Measurements from ENCODE around the gene ADGRV1. TPM values are rescaled to one million over a fixed set of nuclear protein-coding genes. Genes with fewer than 3 reads are reported as not detected.
"Not testable (repeated sequence)": the region's sequence is repeated elsewhere in the genome, so short reads cannot be mapped to it uniquely, and the experiment has no call there.

The ADGRV1 gene
- total and polyA plus RNA-seq, 2 donors = 2.2 to 5.1 TPM

DNA sequence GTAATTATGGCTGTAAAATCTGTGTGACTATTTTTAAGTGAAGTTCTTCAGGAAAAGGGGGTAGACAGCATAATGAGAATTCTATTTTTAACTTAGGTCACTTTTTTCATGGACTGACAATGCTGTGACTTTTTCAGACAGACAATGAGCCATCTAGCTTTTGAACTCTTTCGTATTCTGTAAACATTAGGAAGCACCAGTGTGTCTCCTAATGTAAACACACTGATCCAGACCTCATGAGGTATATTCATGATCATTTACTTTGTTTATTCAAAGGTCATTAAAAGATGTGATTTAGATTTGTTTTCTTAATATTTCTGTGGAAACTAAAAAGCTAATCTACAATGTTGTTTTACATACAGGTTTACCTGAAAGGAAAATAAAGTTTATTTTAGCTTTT, 352.6 kb downstream of the ADGRV1 start:
- WGBS = 93% methylated on average over 1 of the region's 1 CpG

DNA sequence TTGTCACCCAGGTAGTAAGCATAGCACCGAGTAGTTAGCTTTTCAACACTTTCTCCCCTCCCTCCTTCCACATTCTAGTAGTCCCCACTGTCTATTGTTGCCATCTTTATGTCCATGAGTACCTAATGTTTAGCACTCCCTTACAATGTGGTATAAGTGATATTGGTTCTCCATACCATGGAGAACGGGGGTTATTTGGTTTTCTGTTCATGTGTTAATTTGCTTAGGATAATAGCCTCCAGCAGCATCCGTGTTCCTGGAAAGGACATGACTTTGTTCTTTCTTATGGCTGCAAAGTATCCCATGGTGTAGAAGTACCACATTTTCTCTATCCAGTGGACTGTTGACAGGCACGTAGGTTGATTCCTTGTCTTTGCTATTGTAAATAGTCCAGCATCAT, 353.9 kb downstream of the ADGRV1 start:
- no peaks in the 10 kb centered on the region for H3K27me3 ChIP-seq (ENCODE audit: control insufficient read depth in 2 of 2, insufficient read depth in 1 of 2, low read length in 1 of 2)
- DNase-seq (ENCODE audit: low read depth in 6 of 9, low spot score in 9 of 9) = no peak
- 95% methylated on average over 4 of the region's 4 CpGs for WGBS
- no peaks in the 10 kb centered on the region for H3K36me3 ChIP-seq (ENCODE audit: control insufficient read depth in 2 of 2, insufficient read depth in 2 of 2, low read length in 1 of 2)
- no peaks in the 10 kb centered on the region for H3K9me3 ChIP-seq (ENCODE audit: control insufficient read depth in 2 of 2, insufficient read depth in 1 of 2, low read length in 1 of 2)
- no peak overlapping the region for H3K27ac ChIP-seq (ENCODE audit: low read depth in 1 of 2, low read length in 1 of 2)
- no peak overlapping the region for H3K4me3 ChIP-seq (ENCODE audit: low read length in 2 of 2)
- H3K4me1 ChIP-seq (ENCODE audit: control insufficient read depth in 2 of 2, insufficient read depth in 2 of 2, low read length in 2 of 2) = no peaks in the 10 kb centered on the region

More for the DNA sequence above, 352.6 kb downstream of the ADGRV1 start:
- Histone ChIP-seq H3K27me3 (ENCODE audit: control insufficient read depth in 2 of 2, insufficient read depth in 1 of 2, low read length in 1 of 2) (no peaks in the 10 kb centered on the region), H3K36me3 (ENCODE audit: control insufficient read depth in 2 of 2, insufficient read depth in 2 of 2, low read length in 1 of 2) (no peaks in the 10 kb centered on the region), H3K4me1 (ENCODE audit: control insufficient read depth in 2 of 2, insufficient read depth in 2 of 2, low read length in 2 of 2) (no peaks in the 10 kb centered on the region), H3K9me3 (ENCODE audit: control insufficient read depth in 2 of 2, insufficient read depth in 1 of 2, low read length in 1 of 2) (no peaks in the 10 kb centered on the region), H3K4me3 (ENCODE audit: low read length in 2 of 2) (no peak overlapping the region), H3K27ac (ENCODE audit: low read depth in 1 of 2, low read length in 1 of 2) (no peak overlapping the region)
- no peak for DNase-seq (ENCODE audit: low read depth in 6 of 9, low spot score in 9 of 9)

DNA sequence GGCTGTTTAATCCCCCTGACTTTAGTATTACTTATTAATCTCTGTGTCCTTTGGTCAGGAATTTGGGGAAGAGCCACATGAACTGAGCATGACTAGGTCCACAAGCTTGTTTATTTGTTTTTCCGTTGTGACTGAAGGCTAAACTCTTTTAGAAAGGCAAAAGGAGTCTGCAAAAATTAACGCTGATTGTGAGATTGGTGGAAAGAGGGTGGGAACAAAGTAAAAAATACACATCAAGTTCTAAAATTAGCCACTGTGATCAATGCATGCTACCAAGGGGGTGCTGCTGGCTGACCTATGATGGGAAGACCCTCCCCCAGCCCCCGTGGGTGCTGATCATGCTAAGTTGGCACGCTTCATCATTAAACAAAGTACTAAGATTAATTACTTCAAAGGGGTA, 356.8 kb downstream of the ADGRV1 start:
- no peak overlapping the region for H3K4me3 ChIP-seq (ENCODE audit: low read length in 2 of 2)
- DNase-seq (ENCODE audit: low read depth in 6 of 9, low spot score in 9 of 9) = no peak
- H3K36me3 ChIP-seq (ENCODE audit: control insufficient read depth in 2 of 2, insufficient read depth in 2 of 2, low read length in 1 of 2) = no peaks in the 10 kb centered on the region
- no peaks in the 10 kb centered on the region for H3K4me1 ChIP-seq (ENCODE audit: control insufficient read depth in 2 of 2, insufficient read depth in 2 of 2, low read length in 2 of 2)
- H3K27ac ChIP-seq (ENCODE audit: low read depth in 1 of 2, low read length in 1 of 2) = no peak overlapping the region
- no peaks in the 10 kb centered on the region for H3K9me3 ChIP-seq (ENCODE audit: control insufficient read depth in 2 of 2, insufficient read depth in 1 of 2, low read length in 1 of 2)
- H3K27me3 ChIP-seq (ENCODE audit: control insufficient read depth in 2 of 2, insufficient read depth in 1 of 2, low read length in 1 of 2) = no peaks in the 10 kb centered on the region
- 96% methylated on average over 4 of the region's 4 CpGs for WGBS

DNA sequence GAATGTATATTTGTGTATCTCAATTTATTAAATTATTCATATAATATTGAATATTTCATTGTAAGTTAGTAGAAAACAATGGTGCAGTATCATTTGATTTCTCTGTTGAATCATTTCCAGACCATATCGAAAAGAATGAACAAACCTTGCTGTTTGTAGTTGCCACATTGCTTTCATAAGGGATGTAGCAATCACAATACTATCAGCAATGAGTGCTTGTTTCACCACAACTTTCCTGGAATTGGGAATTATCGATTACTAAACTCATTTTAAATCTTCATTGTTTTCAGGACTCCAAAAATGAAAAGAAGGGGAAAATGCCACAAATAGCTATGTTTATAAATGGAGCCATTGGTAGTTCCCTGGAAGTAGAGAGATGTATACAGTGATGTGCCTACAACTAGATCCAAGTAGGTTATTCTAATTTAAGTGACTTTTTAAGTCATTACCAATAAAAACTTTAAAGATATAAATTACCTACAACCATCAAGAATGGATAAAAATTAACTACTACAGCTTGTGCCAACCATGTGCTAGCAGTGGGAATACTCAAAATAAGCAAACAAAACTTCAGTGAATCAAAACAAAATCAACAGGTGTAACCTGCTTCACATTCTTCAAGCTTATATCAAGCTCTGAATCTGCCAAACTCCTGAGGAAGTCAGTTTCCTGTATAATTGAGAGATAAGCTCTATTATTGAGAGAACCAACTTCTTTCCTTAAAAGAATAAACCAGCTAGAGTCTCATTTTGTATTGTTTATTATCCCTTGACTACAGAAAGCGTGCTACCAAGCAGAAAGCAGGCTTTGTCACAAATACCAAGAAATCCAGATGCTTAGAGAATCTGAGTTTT, 358.6 kb downstream of the ADGRV1 start:
- Histone ChIP-seq H3K27me3 (ENCODE audit: control insufficient read depth in 2 of 2, insufficient read depth in 1 of 2, low read length in 1 of 2) (no peaks in the 10 kb centered on the region), H3K27ac (ENCODE audit: low read depth in 1 of 2, low read length in 1 of 2) (no peak overlapping the region), H3K36me3 (ENCODE audit: control insufficient read depth in 2 of 2, insufficient read depth in 2 of 2, low read length in 1 of 2) (no peaks in the 10 kb centered on the region), H3K9me3 (ENCODE audit: control insufficient read depth in 2 of 2, insufficient read depth in 1 of 2, low read length in 1 of 2) (no peaks in the 10 kb centered on the region), H3K4me3 (ENCODE audit: low read length in 2 of 2) (no peak overlapping the region), H3K4me1 (ENCODE audit: control insufficient read depth in 2 of 2, insufficient read depth in 2 of 2, low read length in 2 of 2) (no peaks in the 10 kb centered on the region)
- no peak for DNase-seq (ENCODE audit: low read depth in 6 of 9, low spot score in 9 of 9)
- WGBS = 56% methylated on average over 3 of the region's 3 CpGs

DNA sequence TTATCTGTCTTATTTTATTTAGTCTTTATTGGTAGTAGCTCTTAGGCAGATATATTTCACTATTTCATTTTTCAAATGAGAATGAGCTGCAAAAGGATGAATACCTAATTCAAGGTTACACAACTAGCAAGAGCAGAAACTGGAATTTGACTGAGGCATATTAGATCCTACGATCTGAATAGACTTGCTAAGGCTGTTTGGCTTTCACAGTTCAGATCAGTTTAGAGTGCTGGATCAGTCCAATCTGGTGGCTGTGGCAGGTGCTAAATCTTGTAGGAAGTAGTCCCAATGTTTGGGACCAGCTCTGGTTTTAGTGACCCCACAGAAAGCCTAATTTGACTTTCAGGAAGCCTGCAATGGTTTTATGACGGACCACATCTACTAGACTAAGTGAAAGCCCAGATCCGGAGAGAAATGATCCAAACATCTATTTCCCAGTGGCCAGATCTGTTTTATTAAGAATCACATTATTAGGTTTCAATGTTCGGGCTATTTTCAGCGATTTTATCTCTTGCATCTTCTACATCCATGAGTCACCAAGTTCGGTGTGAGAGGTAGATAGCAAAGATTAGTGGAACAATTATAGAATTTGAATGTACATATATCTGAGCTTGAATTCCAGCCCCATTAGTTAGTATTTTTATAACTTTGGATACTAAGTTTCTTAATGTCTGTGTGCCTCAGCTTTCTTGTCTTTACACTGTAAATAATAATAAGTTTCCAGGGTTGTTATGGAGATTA, 359.5 kb downstream of the ADGRV1 start:
- H3K4me1 ChIP-seq (ENCODE audit: control insufficient read depth in 2 of 2, insufficient read depth in 2 of 2, low read length in 2 of 2) = no peaks in the 10 kb centered on the region
- H3K36me3 ChIP-seq (ENCODE audit: control insufficient read depth in 2 of 2, insufficient read depth in 2 of 2, low read length in 1 of 2) = no peaks in the 10 kb centered on the region
- no peak for DNase-seq (ENCODE audit: low read depth in 6 of 9, low spot score in 9 of 9)
- no peak overlapping the region for H3K4me3 ChIP-seq (ENCODE audit: low read length in 2 of 2)
- H3K9me3 ChIP-seq (ENCODE audit: control insufficient read depth in 2 of 2, insufficient read depth in 1 of 2, low read length in 1 of 2) = no peaks in the 10 kb centered on the region
- no peak overlapping the region for H3K27ac ChIP-seq (ENCODE audit: low read depth in 1 of 2, low read length in 1 of 2)
- H3K27me3 ChIP-seq (ENCODE audit: control insufficient read depth in 2 of 2, insufficient read depth in 1 of 2, low read length in 1 of 2) = no peaks in the 10 kb centered on the region
- WGBS = 92% methylated on average over 6 of the region's 6 CpGs

DNA sequence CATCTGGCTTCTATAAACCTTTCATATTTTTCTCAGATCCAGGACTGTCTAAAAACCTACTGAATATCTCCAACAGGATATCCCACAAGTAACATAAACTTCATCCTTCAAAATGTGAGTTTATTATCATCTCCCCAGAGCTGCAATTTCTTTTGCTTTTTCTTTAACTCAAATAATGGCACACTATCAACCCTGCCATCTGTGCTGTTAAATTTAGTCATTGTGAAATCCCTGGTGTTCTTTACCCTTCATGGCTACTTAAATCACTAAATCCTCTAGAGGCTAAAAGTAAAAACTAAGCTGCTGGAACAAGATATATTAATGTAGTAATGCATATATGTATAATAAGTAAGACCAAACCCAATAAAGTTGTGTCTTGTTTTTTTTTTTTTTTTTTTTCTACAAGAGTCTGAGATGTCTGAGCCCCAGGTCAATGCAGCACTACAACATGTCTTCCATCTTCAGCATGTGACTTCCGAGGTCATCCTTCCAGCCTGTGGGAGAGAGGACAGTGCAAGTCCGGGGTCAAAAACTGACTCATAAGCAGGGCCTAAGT, 362.9 kb downstream of the ADGRV1 start:
- Histone ChIP-seq H3K4me3 (ENCODE audit: low read length in 2 of 2) (no peak overlapping the region), H3K9me3 (ENCODE audit: control insufficient read depth in 2 of 2, insufficient read depth in 1 of 2, low read length in 1 of 2) (no peaks in the 10 kb centered on the region), H3K27me3 (ENCODE audit: control insufficient read depth in 2 of 2, insufficient read depth in 1 of 2, low read length in 1 of 2) (no peaks in the 10 kb centered on the region), H3K36me3 (ENCODE audit: control insufficient read depth in 2 of 2, insufficient read depth in 2 of 2, low read length in 1 of 2) (no peaks in the 10 kb centered on the region), H3K4me1 (ENCODE audit: control insufficient read depth in 2 of 2, insufficient read depth in 2 of 2, low read length in 2 of 2) (no peaks in the 10 kb centered on the region), H3K27ac (ENCODE audit: low read depth in 1 of 2, low read length in 1 of 2) (no peak overlapping the region)
- no peak for DNase-seq (ENCODE audit: low read depth in 6 of 9, low spot score in 9 of 9)
- WGBS = 95% methylated on average over 2 of the region's 2 CpGs

DNA sequence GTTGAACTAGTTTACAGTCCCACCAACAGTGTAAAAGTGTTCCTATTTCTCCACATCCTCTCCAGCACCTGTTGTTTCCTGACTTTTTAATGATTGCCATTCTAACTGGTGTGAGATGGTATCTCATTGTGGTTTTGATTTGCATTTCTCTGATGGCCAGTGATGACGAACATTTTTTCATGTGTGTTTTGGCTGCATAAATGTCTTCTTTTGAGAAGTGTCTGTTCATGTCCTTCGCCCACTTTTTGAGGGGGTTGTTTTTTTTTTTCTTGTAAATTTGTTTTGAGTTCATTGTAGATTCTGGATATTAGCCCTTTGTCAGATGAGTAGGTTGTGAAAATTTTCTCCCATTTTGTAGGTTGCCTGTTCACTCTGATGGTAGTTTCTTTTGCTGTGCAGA, 365.6 kb downstream of the ADGRV1 start:
- DNase-seq (ENCODE audit: low read depth in 6 of 9, low spot score in 9 of 9); H3K9me3 ChIP-seq (ENCODE audit: control insufficient read depth in 2 of 2, insufficient read depth in 1 of 2, low read length in 1 of 2); H3K27me3 ChIP-seq (ENCODE audit: control insufficient read depth in 2 of 2, insufficient read depth in 1 of 2, low read length in 1 of 2); H3K27ac ChIP-seq (ENCODE audit: low read depth in 1 of 2, low read length in 1 of 2); H3K36me3 ChIP-seq (ENCODE audit: control insufficient read depth in 2 of 2, insufficient read depth in 2 of 2, low read length in 1 of 2); H3K4me3 ChIP-seq (ENCODE audit: low read length in 2 of 2); H3K4me1 ChIP-seq (ENCODE audit: control insufficient read depth in 2 of 2, insufficient read depth in 2 of 2, low read length in 2 of 2): not testable (repeated sequence)
- WGBS = 84% methylated on average over 2 of the region's 2 CpGs

DNA sequence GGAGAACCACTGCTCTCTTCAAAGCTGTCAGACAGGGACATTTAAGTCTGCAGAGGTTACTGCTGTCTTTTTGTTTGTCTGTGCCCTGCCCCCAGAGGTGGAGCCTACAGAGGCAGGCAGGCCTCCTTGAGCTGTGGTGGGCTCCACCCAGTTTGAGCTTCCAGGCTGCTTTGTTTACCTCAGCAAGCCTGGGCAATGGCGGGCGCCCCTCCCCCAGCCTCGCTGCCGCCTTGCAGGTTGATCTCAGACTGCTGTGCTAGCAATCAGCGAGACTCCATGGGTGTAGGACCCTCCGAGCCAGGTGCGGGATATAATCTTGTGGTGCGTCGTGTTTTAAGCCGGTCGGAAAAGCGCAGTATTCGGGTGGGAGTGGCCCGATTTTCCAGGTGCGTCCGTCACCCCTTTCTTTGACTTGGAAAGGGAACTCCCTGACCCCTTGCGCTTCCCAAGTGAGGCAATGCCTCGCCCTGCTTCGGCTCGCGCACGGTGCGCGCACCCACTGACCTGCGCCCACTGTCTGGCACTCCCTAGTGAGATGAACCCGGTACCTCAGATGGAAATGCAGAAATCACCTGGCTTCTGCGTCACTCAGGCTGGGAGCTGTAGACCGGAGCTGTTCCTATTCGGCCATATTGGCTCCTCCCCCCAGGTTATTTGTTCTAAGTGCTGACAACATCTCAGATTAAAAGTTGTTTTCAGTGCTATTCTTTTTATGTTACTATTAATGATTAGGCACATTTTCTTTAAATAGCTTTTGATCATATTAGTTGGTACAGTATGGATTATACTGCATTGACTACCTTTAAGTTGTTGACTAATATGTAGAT, 370.6 kb downstream of the ADGRV1 start:
- H3K27me3 ChIP-seq (ENCODE audit: control insufficient read depth in 2 of 2, insufficient read depth in 1 of 2, low read length in 1 of 2); H3K27ac ChIP-seq (ENCODE audit: low read depth in 1 of 2, low read length in 1 of 2); H3K9me3 ChIP-seq (ENCODE audit: control insufficient read depth in 2 of 2, insufficient read depth in 1 of 2, low read length in 1 of 2); H3K4me1 ChIP-seq (ENCODE audit: control insufficient read depth in 2 of 2, insufficient read depth in 2 of 2, low read length in 2 of 2); H3K4me3 ChIP-seq (ENCODE audit: low read length in 2 of 2); H3K36me3 ChIP-seq (ENCODE audit: control insufficient read depth in 2 of 2, insufficient read depth in 2 of 2, low read length in 1 of 2); DNase-seq (ENCODE audit: low read depth in 6 of 9, low spot score in 9 of 9): not testable (repeated sequence)
- 96% methylated on average over 22 of the region's 29 CpGs for WGBS
